UCSD-AML1 (cell line): ENCODE measurements around the gene AKNA.

Experiments
- DNase-seq: peaks from one replicate; lab custom pipeline; 2025; ENCODE audit not compliant: unreplicated experiment; lab: John Stamatoyannopoulos, UW

The AKNA gene, protein sequence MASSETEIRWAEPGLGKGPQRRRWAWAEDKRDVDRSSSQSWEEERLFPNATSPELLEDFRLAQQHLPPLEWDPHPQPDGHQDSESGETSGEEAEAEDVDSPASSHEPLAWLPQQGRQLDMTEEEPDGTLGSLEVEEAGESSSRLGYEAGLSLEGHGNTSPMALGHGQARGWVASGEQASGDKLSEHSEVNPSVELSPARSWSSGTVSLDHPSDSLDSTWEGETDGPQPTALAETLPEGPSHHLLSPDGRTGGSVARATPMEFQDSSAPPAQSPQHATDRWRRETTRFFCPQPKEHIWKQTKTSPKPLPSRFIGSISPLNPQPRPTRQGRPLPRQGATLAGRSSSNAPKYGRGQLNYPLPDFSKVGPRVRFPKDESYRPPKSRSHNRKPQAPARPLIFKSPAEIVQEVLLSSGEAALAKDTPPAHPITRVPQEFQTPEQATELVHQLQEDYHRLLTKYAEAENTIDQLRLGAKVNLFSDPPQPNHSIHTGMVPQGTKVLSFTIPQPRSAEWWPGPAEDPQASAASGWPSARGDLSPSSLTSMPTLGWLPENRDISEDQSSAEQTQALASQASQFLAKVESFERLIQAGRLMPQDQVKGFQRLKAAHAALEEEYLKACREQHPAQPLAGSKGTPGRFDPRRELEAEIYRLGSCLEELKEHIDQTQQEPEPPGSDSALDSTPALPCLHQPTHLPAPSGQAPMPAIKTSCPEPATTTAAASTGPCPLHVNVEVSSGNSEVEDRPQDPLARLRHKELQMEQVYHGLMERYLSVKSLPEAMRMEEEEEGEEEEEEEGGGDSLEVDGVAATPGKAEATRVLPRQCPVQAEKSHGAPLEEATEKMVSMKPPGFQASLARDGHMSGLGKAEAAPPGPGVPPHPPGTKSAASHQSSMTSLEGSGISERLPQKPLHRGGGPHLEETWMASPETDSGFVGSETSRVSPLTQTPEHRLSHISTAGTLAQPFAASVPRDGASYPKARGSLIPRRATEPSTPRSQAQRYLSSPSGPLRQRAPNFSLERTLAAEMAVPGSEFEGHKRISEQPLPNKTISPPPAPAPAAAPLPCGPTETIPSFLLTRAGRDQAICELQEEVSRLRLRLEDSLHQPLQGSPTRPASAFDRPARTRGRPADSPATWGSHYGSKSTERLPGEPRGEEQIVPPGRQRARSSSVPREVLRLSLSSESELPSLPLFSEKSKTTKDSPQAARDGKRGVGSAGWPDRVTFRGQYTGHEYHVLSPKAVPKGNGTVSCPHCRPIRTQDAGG (N-terminal part only)

DNA sequence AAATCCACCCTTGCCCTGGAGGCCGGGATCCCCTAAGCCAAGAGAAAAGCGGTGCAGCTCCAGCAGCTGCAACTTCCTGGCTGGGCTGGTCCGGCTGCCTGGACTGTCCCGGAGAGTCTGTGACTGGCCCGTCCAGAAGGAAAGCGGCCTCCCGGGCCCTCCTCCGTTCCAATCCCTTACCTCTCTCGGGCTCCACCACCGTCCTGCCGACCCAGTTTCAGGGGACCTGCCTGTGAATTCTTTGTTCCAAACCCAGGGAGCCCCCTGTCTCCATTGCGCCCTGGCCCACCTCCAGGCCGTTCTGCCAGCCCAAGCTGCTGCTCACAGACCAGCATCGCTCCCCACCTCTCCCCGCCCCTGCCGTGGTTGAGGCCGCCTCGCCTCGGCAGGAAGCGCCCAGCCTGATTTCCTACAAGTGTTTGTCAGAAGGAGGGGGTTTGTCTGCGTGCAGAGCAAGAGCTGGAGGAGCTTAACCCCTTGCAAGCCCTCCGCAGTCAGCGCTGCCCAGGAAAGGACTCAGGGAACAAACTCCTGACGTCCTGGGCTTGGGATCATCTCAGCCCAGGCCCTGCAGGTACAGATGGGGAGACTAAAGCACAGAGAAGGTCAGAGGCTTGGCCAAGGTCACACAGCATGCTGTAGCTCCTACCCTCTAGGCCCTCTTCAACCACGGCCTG is at the start of gene AKNA:
AKNA (minus strand) TSS at position 303 of the 677 bp plus-strand sequence. CDS start 6,649 bp downstream, outside the sequence.
- DNase-seq = peak; percentile 78

DNA sequence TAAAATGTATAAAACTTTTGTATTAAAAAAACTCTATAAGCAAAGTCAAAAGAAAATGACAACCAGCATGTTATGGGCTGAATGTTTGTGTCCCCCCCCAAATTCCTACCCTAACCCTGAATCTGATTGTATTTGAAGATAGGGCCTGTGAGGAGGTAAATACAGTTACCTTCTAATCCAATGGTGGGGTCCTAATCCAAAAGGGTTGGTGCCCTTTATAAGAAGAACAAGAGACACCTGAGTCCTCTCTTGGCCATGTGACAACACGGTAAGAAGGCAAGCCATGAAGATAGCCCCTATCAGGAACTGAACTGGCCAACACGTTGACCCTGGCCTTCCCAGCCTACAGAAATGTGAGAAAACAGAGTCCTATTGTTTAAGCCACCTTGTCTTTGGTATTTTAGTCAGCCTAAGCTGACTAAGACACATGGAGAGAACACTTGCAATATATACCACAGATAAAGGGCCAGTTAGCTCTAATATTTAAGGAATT is 49.7 kb upstream of the AKNA start:
- no peak for DNase-seq

DNA sequence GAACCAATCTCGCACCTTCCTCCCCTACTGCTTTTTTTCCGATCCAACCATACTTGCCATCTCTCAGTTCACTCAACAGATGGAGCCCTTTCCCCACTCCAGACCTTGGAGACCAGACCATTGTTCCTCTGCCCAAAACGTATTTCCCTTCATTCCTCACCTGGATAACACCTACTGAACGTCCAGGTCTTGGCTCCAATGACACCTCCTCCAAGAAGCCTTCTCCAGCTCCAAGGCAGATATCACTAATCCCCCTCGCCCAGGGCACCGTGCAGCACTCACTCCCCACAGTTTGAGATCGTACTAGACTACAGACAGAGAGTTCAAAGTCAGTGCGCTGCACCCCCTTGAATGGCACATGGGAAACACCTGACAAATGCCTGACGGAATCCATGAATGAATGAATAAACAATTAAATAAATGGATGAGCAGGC is 47.1 kb upstream of the AKNA start:
- DNase-seq = no peak

DNA sequence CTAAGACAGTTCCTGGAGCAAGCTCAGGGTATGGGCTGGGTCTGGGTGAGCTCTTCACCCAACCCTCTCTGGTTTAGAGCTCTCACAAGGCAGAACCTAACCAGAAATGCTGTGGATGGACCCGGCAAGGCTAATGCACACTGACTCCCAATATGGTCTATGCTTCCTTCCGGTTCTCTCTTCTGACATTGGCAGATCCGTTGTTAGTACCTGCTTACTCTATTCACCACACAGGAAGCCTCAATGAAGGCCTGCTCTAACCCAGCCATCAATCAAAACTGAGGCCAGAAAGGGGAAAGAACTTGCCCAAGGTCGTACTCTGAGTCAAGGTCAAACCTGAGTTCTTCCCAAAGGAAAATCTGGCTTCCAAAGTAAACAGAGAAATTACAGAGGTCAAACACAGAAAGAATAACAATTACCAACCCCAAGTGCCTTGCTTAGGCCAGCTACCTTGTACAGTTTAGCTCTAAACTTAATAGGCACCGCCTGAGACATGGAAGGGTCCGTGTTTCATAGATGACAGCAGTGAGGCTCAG is 46.0 kb upstream of the AKNA start:
- DNase-seq = no peak

DNA sequence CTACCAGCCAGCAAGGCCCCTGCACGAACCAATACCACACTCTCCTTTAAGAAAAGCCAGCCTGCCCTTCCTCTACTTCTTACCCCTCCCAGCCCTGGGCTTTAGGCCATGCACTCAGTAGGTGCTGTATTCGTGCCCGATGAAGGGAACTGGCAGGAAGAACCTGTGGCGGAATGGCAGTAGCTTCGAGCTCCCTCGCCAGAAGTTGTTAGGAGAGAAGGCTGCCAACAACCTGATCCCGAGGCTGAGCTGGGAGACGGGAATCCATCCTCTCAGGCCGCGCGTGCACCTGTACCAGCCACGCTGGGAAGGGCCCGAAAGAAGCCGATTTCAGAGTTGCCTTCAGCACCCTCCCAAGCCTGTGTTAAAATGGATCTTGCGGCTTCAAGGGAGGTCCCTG is 45.3 kb upstream of the AKNA start:
- DNase-seq = no peak

DNA sequence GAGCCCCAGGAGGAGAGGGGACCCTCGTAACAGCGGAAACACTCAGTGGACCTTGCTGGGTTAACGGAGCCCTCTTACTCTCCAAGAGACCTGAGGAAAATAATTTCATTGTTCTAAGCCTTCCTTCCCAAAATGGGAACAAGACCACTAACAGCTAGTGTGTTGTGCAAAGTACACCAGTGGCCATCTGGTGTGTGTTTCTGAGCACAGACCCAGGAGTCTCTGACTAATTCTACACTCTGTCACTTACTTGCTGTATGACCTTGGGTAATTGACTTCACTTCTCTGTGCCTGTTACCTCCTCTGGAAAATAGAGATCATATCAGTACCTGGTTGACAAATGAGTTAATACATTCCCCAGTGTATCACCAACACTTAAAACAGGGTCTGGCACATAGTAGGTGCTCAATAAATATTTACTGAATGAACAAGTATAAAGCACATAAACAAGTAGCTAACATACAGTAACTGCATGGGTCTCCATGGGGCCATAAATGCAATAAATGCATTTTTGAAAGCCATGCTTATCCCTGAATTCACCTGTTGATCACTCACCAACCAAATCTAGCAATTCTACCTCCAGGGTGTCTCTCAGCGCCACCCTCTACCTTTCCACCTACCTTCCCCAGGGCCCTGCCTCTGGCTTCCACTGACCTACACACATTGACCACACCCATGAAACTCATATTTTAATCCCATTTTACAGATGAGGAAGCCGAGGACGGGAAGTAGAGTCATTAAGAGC is 44.7 kb upstream of the AKNA start:
- no peak for DNase-seq

DNA sequence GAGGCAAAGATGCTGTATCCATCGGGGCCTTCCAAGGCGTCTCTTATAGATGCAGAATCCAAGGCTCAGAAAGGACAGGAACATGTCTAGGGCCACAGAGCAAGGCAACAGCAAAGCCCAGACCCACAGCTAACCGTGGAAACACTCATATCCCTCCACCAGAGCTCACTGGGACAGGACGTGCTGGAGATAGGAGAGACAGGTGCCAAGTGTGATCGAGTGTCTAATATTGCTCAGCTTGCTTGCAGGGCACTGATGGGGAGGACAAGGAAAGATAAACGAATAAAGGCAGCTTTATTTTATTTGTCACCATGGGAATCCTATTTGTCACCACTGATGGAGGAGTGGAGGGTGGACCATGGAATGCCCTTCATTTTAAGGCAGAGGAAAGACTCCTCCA is 44.0 kb upstream of the AKNA start:
- DNase-seq = no peak

DNA sequence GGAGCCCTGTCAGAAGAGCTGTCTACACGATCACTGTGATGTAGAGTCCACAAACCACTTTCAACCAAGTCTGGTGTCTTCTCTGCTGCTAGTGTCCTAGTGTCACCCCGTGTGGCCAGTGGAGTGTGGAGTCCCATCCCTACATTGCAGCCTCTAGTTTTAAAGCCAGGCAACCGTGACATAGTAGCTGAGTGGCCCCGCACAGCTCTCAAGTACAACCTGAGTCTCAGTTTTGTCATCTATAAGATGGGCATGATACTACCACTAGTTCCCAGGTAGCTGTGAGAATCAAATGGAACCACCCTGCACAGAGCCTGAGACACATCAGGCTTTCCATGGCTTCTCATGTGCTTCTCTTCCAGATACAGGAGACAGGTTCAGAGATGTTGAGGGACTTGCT is 43.2 kb upstream of the AKNA start:
- no peak for DNase-seq

DNA sequence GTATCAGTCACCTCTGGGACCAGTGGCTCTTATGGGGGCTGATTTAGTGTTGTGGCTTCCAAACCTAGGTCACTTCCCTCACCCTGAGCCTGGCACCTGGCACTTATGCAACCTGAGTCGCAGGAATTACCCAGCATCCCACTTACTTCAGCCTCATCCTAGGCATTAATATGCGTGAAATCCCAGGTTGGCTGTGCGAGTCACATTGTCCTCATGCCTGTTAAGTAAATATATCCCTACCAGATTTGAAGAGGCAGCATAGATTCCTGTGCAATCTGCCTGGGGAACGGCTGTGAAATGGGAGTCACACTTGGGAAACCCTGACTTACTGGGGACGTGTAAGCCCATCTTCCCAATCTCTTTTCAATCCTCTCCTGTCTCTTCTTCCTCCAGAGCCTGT is 42.7 kb upstream of the AKNA start:
- no peak for DNase-seq

DNA sequence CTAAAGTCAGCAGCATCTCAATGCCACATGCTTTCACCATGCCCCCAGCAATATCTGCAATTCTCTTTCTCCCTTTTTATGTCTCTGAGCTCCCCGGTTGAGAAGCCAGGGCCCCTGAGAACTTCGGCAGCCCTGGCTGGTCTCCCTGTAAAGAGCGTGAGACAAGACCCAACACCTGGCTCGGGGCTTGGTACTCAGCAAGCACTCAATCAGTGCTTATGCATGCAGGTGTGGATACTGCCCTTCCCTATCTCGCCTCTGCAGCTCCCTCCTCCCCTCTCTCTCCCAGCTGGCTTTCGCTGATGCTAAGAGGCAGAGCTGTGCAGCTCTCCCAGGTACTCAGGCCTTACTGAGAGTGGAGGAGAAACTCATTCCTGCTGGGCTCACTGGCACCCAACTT is 41.7 kb upstream of the AKNA start:
- no peak for DNase-seq

DNA sequence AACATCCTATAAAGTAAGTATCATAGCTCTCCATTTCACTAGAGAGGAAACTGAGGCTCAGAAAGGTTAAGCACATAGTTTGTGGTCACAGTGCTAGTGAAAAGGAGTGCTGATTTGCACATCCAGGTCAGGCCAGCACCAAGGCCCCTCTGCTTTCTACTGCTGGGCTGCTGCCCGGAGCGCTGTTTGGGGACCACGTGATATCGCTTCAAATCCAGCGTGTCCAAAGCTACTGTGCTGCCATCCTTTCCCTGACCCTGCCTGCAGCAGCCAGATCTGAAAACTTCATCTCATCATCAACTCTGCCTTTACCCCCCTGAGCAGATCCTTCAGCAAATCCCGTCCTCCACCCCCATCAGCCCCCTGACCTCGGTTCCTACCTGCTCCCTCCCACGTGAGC is 40.7 kb upstream of the AKNA start:
- no peak for DNase-seq

DNA sequence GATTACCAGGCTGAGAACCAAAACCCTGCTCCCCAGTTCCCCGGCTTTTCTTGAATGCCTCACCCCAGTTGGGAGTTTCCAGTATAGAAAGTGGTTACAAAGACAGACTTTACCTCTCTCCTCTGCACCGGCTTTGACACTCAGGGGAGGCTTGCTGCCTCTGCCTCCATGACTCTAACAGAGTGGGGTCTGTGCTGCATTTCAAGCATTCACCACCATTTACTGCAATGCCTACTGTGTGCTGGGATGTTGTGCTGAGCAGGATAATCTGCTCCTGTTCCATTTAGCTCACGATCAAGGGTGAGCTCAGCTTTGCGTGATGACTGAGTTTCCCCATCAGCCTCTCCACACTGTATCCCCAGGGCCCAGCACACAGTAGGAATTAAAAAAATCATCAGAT is 39.9 kb upstream of the AKNA start:
- no peak for DNase-seq

DNA sequence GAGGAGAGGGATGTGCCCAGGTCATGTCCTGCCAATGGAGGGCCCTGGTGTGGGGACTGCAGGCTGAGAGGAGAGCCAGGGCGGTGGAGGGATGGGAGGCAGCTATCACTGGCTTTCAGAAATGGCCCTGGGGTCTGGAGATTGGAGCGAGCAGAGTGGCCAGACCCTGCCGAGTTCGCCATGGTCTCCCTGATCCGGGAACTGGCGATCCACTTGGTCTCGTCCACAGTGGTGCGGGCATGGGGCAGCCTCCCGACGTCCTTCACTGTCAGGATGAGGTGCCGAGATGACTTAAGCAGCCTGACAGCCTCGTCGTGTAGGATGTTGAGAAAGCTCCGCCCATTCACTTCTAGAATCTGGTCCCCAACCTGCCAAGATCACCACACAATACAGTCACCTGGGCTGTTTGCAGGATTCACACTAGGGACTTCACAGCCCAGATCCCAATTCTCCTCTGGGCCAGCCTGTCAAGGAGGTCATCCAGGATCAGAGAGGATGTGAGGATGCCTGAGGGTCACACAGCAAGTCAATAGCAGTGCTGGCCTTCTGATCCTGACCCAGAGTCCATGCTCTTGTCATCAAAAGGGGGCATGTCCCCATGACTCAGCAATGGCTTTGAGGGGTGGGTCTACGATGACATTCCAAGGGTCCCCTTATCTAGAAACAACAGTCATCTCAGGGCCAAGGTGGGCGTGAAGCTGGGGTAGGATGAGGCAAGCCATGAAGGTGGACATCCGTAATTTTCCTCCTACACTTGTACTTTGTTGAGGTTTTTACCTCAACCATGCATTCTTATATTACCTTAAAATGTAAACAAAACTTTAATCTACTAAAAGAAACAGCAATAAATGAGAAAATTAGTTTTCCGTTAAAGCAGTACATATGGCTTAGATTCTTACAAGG is 38.5 kb upstream of the AKNA start:
- no peak for DNase-seq

DNA sequence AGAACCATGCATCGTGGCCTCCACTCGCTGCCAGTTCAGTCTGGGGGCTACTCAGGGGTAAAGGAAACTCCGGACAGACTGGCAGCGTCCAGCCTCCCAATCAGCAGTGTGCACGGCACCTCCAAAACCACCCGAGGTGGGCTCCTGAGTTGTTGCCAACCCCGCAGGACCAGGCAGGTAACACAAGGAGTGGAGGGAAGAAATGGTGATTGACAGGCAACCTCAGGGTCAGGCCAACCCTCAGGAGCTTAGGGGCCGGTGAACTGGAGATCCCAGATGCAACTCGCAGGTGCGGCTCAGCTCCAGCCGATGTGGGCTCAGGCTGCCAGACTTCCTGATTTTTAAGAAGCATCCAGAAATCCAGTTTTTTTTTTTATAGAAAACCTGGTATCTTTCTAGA is 37.3 kb upstream of the AKNA start:
- no peak for DNase-seq

DNA sequence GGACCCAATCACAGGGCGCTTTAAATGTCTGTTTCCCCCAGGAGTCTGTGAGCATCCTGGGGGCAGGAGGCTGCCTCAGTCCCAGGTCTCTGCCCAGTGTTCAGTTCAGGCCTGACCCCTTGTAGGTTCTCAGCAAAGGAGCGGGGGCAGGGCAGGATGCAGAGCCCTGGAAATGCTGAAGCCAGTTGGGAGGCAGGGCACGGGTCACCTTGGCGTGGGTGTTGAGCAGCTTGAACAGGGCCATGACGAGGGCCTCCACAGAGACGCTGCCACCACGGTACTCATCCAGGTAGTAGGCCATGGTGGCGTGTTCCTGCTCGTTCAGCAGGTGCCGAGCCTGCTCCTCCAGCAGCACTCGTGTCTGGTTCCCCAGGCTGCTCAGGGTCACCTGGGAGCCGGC is 36.3 kb upstream of the AKNA start:
- DNase-seq = no peak

DNA sequence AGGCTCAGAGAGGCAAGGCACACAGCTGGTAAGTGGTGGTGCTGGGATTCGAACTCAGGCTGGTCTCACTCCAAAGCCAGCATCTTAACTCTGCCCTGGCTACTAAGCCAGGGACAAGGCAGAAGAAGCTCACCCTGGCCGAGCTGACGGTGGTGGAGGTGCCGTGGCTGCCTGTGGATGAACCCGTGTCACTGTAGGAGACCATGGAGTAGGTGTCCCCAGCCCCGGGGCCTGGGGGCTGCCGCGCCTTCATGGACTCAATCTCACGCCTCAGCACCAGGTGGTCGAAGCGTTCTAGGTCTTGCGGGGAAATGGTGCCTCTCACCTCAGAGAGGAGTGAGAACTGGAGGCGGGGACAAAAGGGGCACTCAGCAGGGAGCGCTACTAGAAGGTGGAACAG is 35.4 kb upstream of the AKNA start:
- DNase-seq = no peak

DNA sequence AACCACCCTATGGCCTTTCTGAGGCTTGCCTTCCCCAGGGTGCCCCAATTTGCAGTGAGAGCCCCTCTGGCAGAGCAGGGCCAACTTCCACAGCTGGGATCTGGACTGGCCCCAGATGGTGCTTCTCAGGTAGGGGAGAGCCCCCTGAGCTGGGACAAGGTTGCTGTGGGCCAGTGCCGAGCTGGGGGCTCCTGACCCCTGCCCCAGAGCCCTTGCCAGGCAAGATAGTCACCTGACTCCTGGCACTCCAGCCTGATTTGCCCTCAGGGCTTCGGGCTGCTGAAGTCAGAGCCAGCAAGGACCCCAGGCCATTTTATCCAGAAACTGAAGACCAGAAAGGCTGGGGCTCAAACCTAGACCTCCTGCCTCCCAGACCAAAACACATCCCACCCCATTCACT is 33.4 kb upstream of the AKNA start:
- no peak for DNase-seq

DNA sequence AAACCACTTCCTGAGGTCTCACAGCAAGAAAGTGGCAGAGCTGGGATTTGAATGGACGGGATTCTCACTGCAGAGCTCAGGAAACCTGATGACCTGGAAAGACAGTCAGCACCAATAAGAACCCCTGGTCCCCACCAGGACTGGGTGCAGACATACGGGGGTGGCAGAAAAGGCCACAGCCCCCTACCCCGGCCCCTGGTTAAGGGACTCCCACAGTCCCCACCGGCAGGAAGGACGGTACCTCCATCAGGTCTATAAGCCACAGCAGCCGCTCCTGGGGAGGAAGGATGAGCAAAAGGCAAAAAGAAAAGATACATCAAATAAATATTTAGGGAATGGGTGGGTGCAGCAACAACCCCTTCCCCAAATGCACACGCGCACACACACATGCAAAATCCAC is 32.0 kb upstream of the AKNA start:
- DNase-seq = no peak

DNA sequence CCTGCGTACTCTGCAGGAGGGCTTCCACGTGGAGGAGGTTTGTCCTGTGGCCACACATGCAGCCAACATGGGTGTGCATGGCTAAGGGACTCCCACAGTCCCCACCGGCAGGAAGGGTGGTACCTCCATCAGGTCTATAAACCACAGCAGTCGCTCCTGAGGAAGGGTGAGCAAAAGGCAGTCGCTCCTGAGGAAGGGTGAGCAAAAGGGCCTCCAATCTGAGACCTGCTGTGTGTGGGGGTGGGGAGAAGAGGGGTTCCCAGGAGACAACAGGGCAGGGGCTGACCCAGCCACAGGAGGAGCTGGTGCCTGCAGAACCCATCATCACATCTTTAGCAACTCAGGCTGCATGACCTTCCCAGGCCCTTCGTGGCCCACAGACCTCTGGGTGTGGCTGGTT is 30.3 kb upstream of the AKNA start:
- no peak for DNase-seq
